ENCODE results near the gene SLC35B1.
A peak's percentile ranks its signal among the peaks of the same experiment; 100 is the strongest.

SLC35B1 gene, protein sequence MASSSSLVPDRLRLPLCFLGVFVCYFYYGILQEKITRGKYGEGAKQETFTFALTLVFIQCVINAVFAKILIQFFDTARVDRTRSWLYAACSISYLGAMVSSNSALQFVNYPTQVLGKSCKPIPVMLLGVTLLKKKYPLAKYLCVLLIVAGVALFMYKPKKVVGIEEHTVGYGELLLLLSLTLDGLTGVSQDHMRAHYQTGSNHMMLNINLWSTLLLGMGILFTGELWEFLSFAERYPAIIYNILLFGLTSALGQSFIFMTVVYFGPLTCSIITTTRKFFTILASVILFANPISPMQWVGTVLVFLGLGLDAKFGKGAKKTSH

DNA sequence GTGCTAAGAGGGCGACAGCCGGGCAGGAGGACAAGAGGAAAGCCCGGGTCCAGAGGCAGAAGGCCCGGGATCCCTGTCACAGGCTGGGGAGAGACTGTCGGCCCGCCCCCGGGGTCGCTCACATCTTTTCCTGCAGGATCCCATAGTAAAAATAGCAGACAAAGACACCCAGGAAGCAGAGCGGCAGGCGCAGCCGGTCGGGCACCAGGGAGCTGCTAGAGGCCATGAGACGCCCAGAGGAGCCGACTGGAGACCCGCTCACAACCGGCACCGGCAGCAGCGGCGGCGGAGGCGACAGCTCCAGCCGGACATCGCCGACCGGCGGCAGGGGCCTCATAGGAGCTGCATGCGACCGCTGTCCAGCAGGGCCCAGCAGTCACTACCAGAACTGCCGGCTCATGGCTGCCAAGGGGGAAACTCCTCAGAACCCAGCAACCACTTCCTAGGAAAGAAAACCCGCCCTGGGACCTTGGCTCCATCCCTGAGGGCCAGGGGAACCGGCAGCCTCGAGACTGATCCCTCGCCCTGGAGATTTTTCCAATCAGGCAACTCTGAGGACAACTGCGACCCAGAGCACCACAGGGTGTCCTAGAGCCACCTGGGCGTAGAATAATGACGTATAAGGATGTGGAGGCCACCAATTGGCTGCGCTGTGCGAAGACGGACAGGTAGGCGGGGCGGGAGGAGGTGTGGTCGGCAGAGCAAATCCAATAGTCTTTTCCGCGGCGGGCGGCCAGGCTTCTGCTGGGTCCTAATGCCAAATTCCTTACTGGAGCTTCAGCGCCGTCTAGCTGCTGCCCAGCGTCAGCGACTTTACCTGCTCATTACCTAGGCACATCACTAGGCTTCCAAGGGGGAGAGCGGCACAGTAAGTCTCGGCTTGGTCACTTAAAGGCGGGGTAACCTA, at the start of gene SLC35B1:
SLC35B1 (minus strand) TSS at position 357 of the 907 bp plus-strand sequence; CDS start at position 226, 131 bp downstream.
- peak; percentile 86 to 96 for DNase-seq (ENCODE audit: low spot score in 2 of 2)
- peak within 1 kb of the TSS; percentile 99 for H3K27ac Mint-ChIP-seq
- H3K4me3 Mint-ChIP-seq = peak within 1 kb of the TSS; percentile 91
- H3K4me1 Mint-ChIP-seq = peaks cover 65% of the 10 kb centered on the region
- H3K9me3 Mint-ChIP-seq = no peaks in the 10 kb centered on the region
- peak; percentile 98 for ATAC-seq
- peaks cover 77% of the 10 kb centered on the region for H3K36me3 Mint-ChIP-seq

DNA sequence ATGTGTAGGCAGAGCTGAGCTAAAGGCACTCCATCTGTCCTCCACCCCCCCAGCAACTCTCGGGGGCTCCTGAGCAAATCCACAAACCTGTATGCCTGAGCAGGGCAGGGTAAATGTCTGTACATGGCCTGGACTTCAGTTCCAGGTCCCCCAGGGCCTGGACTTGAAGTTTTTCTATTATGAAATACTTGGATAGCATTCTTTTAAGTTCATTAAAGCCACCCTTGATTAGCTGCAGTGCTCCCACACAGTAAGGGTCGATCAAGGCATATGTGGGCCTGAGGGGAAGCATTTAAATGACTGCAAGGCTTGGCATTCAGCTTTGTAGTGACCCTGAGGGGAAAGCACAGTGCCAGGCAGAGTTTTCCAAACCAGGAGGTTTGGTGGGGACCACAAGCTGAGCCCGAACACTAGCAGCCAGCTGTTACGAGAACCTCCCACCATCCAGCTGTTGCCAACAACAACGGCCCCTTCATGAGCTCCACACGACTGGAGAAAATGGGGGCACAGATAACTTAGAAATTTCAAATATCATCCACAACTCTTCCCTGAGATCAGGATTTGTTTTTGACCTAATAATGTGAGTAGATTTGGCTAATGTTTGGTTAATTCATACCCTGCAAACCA, 49.5 kb upstream of the SLC35B1 start:
- Mint-ChIP-seq H3K9me3 (no peaks in the 10 kb centered on the region), H3K36me3 (peaks cover 30% of the 10 kb centered on the region), H3K27ac (peak overlapping the region; percentile 88), H3K4me1 (peaks cover 80% of the 10 kb centered on the region), H3K4me3 (no peak overlapping the region)
- no peak for DNase-seq (ENCODE audit: low spot score in 2 of 2)
- ATAC-seq = no peak

DNA sequence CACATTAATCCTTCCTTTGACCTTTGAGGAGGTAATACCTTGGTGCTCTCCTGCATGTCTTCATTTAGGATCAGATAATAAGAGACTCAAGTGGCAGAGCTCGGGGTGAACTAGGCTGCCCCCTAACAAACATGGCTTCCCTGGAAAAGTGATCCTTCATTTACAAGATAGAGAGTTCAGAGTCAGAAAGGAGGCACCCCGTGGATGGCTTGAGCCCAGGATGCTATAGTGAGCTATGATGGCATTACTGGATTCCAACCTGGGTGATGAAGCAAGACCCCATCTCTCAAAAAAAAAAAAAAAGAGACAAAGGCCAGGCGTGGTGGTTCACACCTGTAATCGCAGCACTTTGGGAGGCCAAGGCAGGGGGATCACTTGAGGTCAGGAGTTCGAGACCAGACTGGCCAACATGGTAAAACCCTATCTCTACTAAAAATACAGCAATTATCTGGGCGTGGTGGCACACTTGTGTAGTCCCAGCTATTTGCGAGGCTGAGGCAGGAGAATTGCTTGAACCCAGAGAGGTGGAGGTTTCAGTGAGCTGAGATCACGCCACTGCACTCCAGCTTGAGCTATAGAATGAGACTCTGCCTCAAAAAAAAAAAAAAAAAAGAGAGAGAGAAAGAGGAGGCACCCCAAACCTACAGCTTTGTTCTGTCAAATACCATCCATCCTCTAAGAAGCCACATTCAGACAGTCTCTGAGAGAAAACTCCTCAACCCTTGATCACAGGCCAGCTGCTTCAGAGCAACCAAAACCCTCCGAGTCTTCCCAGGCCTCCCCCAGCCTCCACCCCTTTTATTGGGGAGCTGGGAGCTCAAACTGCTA, 48.8 kb upstream of the SLC35B1 start:
- ATAC-seq (no peak), DNase-seq (ENCODE audit: low spot score in 2 of 2) (no peak)
- Mint-ChIP-seq H3K4me3 (no peak overlapping the region), H3K27ac (peak overlapping the region; percentile 88), H3K9me3 (no peaks in the 10 kb centered on the region), H3K36me3 (peaks cover 30% of the 10 kb centered on the region), H3K4me1 (peaks cover 76% of the 10 kb centered on the region)

DNA sequence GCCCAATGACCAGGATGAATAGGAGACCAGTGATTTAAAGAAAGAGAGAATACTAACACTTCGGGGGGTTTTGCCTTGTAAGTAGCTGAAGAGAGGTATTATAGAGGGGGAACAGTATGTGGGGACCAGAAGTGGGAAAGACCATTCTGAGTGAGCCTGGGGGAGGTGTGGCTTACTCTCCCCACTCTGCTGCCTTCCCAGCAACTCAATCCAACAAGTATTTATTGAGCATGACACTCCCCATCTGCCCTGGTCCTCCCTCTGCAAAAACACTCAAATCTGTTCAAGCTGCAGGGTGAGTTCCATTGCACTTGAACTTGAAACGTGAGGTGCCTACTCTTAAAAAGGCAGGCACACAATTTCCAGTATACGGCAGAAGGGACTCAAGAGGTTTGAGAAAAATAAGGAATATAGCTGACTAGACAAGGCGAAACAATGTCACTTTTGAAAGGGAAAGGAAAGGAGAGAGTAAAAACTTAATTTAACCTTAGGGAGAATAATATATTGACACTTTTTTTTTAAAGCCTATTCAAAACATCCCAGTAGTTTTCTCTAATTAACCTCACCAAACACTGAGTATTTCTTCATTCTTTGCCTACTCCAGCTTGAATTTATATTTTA, 48.0 kb upstream of the SLC35B1 start:
- Mint-ChIP-seq H3K4me3 (peak overlapping the region; percentile 23), H3K36me3 (peaks cover 36% of the 10 kb centered on the region), H3K9me3 (no peaks in the 10 kb centered on the region)

DNA sequence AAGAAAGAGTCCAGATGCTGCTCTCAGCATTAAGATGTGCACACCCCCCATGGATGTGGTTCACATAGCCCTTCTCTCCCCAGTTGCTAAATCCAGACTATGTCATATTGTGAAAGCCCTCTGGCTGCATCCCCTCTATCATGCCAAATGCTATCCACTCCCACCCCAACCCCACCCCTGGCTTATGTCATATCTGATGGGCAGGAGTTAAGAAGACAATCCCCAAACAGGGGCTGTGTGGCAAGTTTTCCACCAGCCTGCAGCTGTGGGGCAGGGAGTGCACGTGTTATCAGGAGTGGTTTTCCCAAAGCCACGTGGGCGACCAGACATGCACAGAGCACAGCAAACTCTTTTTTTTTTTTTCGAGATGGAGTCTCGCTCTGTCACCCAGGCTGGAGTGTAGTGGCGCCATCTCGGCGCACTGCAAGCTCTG, 46.2 kb upstream of the SLC35B1 start:
- peaks cover 67% of the 10 kb centered on the region for H3K4me1 Mint-ChIP-seq
- H3K4me3 Mint-ChIP-seq = peak overlapping the region; percentile 23
- no peaks in the 10 kb centered on the region for H3K9me3 Mint-ChIP-seq
- DNase-seq (ENCODE audit: low spot score in 2 of 2) = no peak
- peak overlapping the region; percentile 40 for H3K27ac Mint-ChIP-seq
- ATAC-seq = no peak
- peaks cover 42% of the 10 kb centered on the region for H3K36me3 Mint-ChIP-seq

More for the DNA sequence above, 48.0 kb upstream of the SLC35B1 start:
- H3K27ac Mint-ChIP-seq = peak overlapping the region; percentile 88
- H3K4me1 Mint-ChIP-seq = peaks cover 72% of the 10 kb centered on the region
- ATAC-seq = no peak
- DNase-seq (ENCODE audit: low spot score in 2 of 2) = no peak

DNA sequence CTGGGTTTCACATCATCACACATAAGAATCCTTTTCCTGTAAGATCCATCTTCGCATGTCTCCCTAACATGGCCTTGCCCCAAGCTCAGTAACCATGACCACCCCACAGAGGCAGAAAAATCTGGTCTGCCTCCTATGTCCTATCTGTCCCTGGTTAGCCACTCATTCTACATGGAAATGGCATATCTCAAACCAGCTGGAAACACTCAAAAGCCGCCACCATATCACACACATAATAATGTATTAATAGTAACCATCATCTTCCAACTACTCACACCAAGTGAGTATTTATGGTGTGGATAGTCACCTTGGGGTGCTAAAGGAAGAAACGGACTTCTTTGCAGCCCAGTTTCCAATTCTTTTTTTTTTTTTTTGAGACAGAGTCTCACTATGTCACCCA, 44.7 kb upstream of the SLC35B1 start:
- H3K36me3 Mint-ChIP-seq = peaks cover 28% of the 10 kb centered on the region
- no peak for DNase-seq (ENCODE audit: low spot score in 2 of 2)
- H3K27ac Mint-ChIP-seq = peak overlapping the region; percentile 21
- H3K4me1 Mint-ChIP-seq = peaks cover 78% of the 10 kb centered on the region
- ATAC-seq = no peak
- H3K4me3 Mint-ChIP-seq = no peak overlapping the region
- H3K9me3 Mint-ChIP-seq = no peaks in the 10 kb centered on the region

DNA sequence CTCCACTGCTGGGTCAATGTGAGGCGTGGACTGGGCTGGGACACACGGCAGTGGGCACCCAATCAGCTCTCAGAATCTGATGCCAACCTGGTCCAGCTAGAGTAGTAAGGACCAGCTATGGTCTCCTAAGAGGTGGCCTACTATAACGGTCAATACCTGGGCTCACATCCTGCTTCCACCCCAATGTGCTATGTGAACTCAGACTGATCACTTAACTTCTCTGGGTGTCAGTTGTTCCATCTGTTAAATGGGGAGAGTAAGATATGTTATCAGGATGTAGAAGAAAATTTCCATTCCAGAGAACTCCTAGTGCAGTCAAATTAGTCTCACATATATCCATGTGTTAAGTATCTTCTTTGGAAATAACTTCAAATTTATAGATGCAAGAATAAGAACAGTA, 42.0 kb upstream of the SLC35B1 start:
- Mint-ChIP-seq H3K27ac (peak overlapping the region; percentile 65), H3K4me1 (peaks cover 82% of the 10 kb centered on the region), H3K4me3 (no peak overlapping the region), H3K9me3 (no peaks in the 10 kb centered on the region), H3K36me3 (peaks cover 18% of the 10 kb centered on the region)
- no peak for ATAC-seq
- DNase-seq (ENCODE audit: low spot score in 2 of 2) = no peak

DNA sequence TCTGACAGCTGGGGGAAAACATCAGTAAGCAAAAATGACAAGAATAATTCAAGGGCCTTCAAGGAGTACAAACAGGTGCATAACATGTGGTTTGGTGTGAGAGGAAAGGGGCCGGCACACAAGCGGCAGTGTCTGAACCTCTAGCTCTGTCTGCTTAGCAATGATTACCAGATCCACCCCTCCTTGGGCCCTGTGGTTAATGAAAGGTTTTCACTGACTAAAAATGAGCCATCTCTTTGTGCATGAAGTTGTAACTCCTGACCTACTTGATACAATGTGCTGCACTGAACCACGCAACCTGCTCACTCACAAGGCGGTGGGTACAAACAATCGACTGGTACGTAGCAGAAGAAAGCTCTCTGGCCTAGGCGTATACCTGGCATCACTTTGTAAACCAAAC, 41.0 kb upstream of the SLC35B1 start:
- H3K9me3 Mint-ChIP-seq = no peaks in the 10 kb centered on the region
- H3K4me3 Mint-ChIP-seq = peak overlapping the region; percentile 65
- peaks cover 74% of the 10 kb centered on the region for H3K4me1 Mint-ChIP-seq
- peaks cover 18% of the 10 kb centered on the region for H3K36me3 Mint-ChIP-seq
- peak overlapping the region; percentile 92 for H3K27ac Mint-ChIP-seq
- peak; percentile 98 for ATAC-seq
- peak; percentile 36 to 79 for DNase-seq (ENCODE audit: low spot score in 2 of 2)

DNA sequence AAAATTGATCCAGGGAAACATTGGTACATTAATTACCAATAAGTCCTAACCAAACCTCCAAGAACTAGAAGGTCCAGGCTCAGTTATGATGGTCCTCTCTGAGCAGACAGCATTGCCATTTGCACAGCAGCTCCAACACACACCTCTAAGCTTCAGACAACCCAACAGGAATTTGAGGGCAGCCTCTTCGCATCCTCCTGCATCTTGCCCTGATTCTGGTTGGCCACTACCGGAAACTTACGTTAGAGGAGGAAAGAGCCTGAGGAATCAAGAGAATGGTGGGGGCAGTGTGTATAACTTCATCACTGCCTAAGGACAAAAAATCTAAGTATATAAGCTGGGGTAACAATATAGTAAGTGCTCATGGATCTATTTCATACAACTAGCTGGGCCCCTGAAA, 40.5 kb upstream of the SLC35B1 start:
- Mint-ChIP-seq H3K36me3 (peaks cover 18% of the 10 kb centered on the region), H3K27ac (peak overlapping the region; percentile 92), H3K4me1 (peaks cover 71% of the 10 kb centered on the region), H3K9me3 (no peaks in the 10 kb centered on the region), H3K4me3 (peak overlapping the region; percentile 65)
- DNase-seq (ENCODE audit: low spot score in 2 of 2) (no peak), ATAC-seq (no peak)

DNA sequence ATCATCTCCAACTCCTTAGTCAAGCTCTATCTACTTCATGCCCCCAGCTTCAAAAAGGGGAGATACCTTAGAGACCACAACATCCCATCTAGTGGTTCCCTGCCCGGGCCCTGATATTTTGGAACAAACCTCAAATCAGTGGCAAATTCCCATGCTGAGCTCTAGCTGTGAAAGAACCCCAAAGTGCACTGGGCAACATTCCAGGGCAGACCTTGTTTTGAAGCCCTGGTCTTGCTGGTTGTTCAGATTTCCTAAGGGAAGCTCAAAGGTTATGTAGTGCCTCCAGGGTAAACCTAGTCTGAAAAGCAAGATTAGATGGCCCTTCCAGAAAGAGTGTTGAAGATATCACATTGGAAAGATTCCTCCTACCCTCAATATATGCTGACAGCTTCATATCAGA, 39.9 kb upstream of the SLC35B1 start:
- peak overlapping the region; percentile 92 for H3K27ac Mint-ChIP-seq
- peak overlapping the region; percentile 65 for H3K4me3 Mint-ChIP-seq
- ATAC-seq = no peak
- DNase-seq (ENCODE audit: low spot score in 2 of 2) = no peak
- H3K4me1 Mint-ChIP-seq = peaks cover 71% of the 10 kb centered on the region
- peaks cover 18% of the 10 kb centered on the region for H3K36me3 Mint-ChIP-seq
- H3K9me3 Mint-ChIP-seq = no peaks in the 10 kb centered on the region

DNA sequence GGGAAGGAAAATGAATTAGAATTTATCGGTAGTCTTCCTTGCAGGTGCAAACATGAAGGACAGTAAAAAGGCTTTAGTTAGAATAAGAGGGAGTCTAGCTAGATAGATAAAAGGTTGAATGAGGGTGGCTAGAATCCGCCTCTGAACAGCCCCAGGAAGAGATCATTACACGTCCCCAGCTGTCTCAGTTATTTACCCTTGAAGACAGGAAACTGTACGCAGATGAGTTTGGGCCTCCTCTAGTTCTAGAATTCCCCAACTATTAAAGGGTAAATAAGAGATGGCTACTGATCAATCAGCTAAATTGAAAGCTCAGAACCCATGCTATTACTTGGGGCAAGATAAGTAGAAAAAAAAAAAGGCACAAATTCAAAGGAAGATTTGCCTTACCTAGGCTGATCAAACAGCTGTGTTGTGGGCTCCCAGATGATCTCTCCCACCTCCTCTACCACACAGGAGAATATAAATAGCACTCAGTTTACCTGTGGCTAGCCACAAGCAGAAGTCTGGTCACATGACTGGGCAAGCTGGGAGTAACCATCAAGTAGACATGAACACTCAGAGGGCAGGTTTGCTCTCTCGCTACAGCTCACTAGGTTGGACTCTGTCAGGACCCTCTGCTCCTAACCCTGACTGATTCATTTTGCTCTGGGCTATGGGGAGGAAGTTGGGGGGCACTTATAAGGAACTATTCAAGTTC, 39.2 kb upstream of the SLC35B1 start:
- peak overlapping the region; percentile 65 for H3K4me3 Mint-ChIP-seq
- peak; percentile 50 for ATAC-seq

DNA sequence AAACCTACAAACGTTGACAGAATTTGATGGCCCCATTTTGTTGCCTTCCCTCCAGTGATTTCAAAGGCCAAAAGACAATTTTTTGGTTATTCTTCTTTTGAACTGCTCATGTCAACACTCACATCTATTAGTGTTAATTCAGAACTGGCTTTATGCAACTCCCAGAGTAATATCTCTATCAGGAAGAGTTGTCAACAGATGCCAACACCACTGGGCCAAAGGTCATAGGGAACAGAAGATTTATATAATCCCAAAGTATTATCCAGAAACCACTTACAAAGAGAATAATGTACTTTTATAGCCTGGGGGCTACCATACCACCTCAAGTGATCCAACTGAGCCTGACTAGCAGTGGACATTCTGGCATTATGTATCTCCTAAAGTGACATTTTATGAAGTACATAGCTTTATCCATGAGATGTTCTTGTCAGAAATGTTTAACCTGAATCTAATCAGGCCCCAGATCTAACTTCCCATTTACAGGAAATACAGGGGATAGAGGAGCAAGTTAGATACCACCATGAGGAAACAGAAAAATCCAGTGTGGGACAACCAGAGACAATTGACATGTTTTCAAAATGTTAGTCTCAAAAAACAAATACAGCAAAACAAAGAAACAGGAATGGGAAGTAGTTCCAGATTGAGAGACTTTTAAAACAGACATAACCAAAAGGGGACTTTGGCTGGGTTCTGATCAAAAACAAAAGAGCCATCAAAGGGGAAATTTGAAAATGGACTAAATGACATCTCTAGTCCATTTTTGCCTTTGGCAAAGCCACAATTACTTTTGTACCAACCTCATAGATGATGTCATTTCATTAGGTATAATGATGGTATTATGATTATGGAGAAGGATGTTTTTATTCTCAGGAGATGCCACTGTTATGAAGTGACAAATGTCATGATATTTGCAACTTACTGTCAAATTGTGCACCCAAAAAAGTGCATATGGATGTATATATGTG, 37.7 kb upstream of the SLC35B1 start:
- Mint-ChIP-seq H3K4me1 (peaks cover 80% of the 10 kb centered on the region), H3K27ac (peak overlapping the region; percentile 92), H3K36me3 (peaks cover 10% of the 10 kb centered on the region), H3K4me3 (peak overlapping the region; percentile 65), H3K9me3 (no peaks in the 10 kb centered on the region)
- no peak for ATAC-seq
- DNase-seq (ENCODE audit: low spot score in 2 of 2) = no peak

More for the DNA sequence above, 39.2 kb upstream of the SLC35B1 start:
- peaks cover 18% of the 10 kb centered on the region for H3K36me3 Mint-ChIP-seq
- no peak for DNase-seq (ENCODE audit: low spot score in 2 of 2)
- peak overlapping the region; percentile 92 for H3K27ac Mint-ChIP-seq
- H3K4me1 Mint-ChIP-seq = peaks cover 71% of the 10 kb centered on the region
- H3K9me3 Mint-ChIP-seq = no peaks in the 10 kb centered on the region

DNA sequence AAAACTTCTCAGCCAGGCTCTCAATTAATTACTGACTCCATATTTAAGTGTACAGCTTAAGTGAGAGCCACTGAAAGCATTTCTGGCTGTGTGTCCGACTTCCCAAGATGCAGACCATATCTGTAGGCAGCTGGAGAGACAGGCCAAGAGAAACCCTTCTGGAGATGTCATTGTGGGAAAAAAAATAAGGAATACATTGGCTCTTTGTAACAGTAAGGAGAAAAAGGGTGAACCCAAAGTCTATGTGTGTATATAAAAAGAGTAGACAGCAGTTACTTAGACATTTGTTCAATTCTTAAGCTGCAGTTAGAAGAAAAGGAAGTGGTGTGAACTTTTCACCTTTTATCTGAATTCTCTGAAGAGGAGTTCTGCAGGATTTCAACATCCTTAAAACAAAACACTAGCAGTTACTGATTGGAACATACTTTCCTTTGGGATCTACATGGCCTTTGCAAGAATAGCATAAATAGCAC, 34.4 kb upstream of the SLC35B1 start:
- Mint-ChIP-seq H3K9me3 (no peaks in the 10 kb centered on the region), H3K27ac (peak overlapping the region; percentile 98), H3K4me3 (peak overlapping the region; percentile 92), H3K36me3 (peaks cover 15% of the 10 kb centered on the region), H3K4me1 (peaks cover 84% of the 10 kb centered on the region)
- no peak for DNase-seq (ENCODE audit: low spot score in 2 of 2)
- no peak for ATAC-seq
